Breast epithelium (tissue), 3 donors: ENCODE data around the gene CCDC57.

Experiments
- POLR2A ChIP-seq: fragments of 450-650 bp; IDR thresholded peaks from one replicate; pipeline ENCODE4 v1.6.1; 2016; ENCODE audit warnings: antibody characterized with exemption, mild to moderate bottlenecking, moderate library complexity
- POLR2AphosphoS5 ChIP-seq, 3 donors: sonication (generic); formaldehyde crosslinking; IDR thresholded peaks; one replicate each; pipeline ENCODE4 v1.6.1; 2017; ENCODE audit warnings: antibody characterized with exemption in 3 of 3
- TF ChIP-seq, protein P1 (sequence below), 3 donors: fragments of 450-650 bp; IDR thresholded peaks; one replicate each; pipeline ENCODE4 v1.5.1; 2016 to 2017; ENCODE audit warnings: antibody characterized with exemption in 3 of 3, mild to moderate bottlenecking in 3 of 3, moderate library complexity in 3 of 3

DNA sequence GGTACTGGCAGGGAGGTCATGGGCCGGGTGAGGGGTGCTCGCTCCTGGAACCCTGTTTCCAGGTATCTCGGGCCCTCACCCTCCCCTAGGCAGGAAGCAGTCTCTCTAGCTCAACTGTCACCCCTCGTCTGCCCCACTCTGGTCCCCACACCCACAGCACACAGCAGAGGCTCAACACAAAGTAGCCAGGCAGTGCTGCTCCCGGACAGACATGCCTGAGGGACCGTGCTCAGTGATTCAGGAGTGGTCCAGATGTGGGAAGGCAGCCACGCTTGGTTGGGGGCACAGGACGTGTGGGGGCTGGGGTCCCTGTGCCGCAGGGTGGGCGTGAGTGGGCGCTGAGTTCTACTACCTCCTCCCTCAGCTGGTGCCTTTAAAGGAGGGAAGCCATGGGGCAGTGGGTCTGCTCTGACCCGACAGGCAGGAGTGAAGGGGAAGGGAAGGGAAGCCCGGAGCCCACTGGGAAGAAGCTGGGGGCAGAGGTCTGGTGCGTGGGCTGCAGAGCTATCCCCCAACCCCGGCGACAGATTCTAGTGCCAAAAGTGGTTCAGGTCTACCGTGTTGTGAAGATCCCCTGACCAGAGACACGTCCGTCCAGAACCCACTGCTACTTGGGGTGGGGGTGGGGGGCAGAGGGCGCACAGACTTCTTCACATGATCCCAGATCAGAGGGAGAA is 28.0 kb upstream of the CCDC57 start:
- TF ChIP-seq, protein P1, sequence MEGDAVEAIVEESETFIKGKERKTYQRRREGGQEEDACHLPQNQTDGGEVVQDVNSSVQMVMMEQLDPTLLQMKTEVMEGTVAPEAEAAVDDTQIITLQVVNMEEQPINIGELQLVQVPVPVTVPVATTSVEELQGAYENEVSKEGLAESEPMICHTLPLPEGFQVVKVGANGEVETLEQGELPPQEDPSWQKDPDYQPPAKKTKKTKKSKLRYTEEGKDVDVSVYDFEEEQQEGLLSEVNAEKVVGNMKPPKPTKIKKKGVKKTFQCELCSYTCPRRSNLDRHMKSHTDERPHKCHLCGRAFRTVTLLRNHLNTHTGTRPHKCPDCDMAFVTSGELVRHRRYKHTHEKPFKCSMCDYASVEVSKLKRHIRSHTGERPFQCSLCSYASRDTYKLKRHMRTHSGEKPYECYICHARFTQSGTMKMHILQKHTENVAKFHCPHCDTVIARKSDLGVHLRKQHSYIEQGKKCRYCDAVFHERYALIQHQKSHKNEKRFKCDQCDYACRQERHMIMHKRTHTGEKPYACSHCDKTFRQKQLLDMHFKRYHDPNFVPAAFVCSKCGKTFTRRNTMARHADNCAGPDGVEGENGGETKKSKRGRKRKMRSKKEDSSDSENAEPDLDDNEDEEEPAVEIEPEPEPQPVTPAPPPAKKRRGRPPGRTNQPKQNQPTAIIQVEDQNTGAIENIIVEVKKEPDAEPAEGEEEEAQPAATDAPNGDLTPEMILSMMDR (IDR thresholded peaks at IDR 0.05): no peak
- TF ChIP-seq POLR2AphosphoS5 (IDR thresholded peaks at IDR 0.05): no peak
- TF ChIP-seq POLR2A: no peak
